NK-92 (cell line): ENCODE data around the gene RFX8.
"Not testable (repeated sequence)": the region's sequence is repeated elsewhere in the genome, so short reads cannot be mapped to it uniquely, and the experiment has no call there.

ENCODE experiments used
- DNase-seq: peaks from one replicate; lab custom pipeline; 2025; ENCODE audit not compliant: unreplicated experiment; lab: John Stamatoyannopoulos, UW

Gene RFX8

GRCh38 chr2:101474731-101475384, at the start of gene RFX8:
Gene RFX8 (minus strand): TSS chr2:101475112. CDS start chr2:101466848, 8,264 bp downstream.
- no peak for DNase-seq

GRCh38 chr2:101521487-101521886, 46.6 kb upstream of the RFX8 start:
- DNase-seq = no peak

DNA sequence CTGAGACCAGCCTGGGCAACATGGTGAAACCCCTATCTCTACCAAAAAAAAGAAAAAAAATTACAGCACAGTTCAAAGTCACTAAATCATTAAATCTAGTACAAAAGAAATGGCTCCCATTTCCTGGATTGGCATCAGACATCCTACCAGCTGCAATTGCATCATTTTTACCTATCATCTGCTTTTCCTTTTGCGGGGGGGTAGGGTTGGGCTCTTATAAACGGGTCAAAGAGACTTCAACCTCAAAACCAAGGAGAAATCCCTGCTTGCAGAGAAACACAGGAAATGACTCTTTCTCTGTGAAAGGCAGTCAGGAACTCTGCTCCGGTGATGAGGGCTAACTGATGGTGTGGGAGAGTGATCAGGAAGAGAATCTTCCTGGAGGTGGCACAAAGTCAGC, 45.3 kb upstream of the RFX8 start:
- DNase-seq = no peak

GRCh38 chr2:101518578-101519492, 43.9 kb upstream of the RFX8 start:
- no peak for DNase-seq

- no peak for DNase-seq
Measured at GRCh38 chr2:101517758-101518271, 42.9 kb upstream of the RFX8 start.

GRCh38 chr2:101516823-101517690, 42.1 kb upstream of the RFX8 start:
- no peak for DNase-seq

- DNase-seq = no peak
Measured at GRCh38 chr2:101516349-101516748, 41.4 kb upstream of the RFX8 start.

GRCh38 chr2:101515477-101515876, 40.6 kb upstream of the RFX8 start:
- DNase-seq = no peak

GRCh38 chr2:101512993-101513392, 38.1 kb upstream of the RFX8 start:
- DNase-seq = no peak

DNA sequence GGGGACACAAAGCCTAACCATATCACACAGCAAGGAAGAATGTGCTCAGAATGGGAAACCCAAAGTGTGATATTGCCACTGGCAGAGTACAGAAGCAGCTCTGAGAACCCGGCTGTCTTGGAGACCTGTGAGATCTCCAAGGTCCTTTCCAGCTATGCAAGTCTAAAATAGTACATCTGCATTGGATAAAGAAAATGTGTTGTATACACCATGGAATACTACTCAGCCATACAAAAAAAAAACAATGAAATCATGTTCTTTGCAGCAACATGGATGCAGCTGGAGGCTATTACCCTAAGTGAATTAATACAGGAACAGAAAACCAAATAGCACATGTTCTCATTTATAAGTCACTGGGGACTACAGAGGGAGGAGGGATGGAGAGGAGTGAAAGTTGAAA, 36.5 kb upstream of the RFX8 start:
- no peak for DNase-seq

- no peak for DNase-seq
Measured at GRCh38 chr2:101509499-101510284, 34.8 kb upstream of the RFX8 start.

- DNase-seq = no peak
Measured at GRCh38 chr2:101508636-101509035, 33.7 kb upstream of the RFX8 start.

DNA sequence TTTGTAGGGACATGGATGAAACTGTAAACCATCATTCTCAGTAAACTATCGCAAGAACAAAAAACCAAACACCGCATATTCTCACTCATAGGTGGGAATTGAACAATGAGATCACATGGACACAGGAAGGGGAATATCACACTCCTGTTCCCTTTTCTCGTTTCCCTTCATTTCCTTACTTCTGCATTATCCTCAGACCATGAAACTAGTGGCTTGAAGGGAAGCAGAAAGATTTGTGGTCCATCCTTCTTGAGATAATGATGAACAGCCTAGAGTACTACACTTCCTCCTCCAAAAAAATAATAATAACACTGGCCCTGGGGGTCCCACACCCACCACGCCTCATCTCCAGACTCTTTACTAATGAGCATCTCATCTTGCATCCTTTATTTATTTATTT, 30.4 kb upstream of the RFX8 start:
- DNase-seq = not testable (repeated sequence)

DNA sequence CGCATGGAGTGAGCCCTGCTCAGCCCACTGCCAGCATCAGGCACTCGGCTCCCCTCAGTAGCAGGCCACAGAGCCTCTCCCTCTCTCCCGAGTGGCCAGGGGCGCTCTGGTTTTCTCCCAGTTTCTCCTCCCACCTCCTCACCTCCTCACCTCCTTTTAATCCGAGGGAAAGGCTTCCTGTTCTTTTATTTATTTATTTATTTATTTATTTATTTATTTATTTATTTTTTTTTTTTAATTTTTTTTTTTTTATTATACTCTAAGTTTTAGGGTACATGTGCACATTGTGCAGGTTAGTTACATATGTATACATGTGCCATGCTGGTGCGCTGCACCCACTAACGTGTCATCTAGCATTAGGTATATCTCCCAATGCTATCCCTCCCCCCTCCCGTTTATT, 29.8 kb upstream of the RFX8 start:
- not testable (repeated sequence) for DNase-seq

DNA sequence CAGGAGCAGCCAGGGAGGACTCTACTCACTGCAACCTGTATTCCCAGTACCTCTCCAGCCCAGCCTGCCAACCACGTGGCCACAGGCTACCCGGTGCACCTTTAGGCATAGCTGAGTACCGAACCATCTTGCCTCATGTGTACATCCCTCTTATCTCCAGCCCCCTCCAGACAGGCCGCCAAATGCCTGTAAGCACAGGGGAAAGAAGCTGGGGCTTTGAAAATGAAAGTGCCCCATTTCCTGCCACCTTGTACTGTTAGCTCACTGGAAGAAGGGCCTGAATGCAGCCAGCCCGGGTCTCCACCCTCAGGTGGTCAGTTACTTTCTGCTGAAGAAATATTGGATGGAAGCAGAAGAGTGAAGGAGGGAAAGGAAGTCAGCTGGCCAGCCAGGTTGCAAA, 27.2 kb upstream of the RFX8 start:
- DNase-seq = no peak

DNA sequence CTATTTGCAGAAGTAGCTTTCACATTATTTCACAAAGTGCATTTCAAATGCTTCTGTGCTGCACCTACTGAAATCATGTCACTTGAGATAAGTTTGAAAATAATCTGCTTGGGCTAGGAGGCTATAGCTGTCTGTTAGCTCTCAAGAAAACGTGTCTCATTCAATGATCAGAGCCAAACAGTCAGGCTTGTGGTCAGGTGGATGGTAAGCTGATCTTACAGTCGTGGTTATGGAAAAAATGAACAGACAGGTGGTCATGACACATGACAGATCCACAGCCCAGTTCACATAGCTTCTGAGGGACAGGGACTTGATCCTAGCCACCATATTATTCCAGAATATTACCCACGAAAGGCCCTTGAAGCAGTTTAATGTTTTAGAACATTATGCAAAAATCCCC, 26.5 kb upstream of the RFX8 start:
- DNase-seq = no peak

DNA sequence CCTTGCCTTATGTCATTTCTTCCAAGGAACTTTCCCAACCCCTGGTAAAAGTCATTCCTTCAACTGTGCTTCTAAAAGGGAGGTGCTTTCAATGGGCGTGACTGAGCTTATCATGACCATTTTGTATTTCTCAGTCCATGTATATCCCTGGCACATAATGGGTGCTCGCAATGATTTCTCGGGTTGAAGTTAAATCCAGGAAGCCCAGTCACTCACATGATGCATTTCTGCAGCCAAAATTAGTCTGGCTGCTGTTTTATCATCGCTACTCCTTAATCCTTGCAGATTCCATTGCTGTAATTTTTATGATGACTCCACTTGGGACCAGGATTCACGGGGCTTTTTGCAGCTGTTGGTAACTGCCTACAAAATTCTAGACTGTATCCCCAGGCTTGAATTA, 25.9 kb upstream of the RFX8 start:
- no peak for DNase-seq

GRCh38 chr2:101500180-101500579, 25.3 kb upstream of the RFX8 start:
- no peak for DNase-seq

GRCh38 chr2:101496279-101496678, 21.4 kb upstream of the RFX8 start:
- no peak for DNase-seq

DNA sequence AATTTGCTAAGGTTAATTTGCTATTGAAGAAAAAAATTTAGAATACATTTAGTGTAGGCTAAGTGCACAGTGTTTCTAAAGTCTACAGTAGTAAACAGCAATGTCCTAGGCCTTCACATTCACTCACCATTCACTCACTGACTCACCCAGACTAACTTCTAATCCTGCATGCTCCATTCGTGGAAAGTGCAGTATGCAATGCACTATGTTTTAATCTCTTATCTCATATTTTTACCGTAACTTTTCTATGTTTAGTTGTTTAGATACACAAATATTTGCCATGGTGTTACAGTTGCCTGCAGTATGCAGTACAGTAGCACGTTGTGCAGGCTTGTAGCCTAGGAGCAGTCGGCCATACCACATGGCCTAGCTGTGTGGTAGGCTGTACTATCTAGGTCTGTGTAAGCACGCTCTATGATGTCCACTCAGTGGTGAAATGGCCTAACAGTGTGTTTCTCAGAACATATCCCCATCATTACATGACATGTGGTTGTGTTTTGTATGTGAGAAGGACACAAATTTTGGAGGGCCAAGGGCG, 18.1 kb upstream of the RFX8 start:
- DNase-seq = no peak
